Measurements from ENCODE around the gene PPP1R9A.
"Not testable (repeated sequence)": the region's sequence is repeated elsewhere in the genome, so short reads cannot be mapped to it uniquely, and the experiment has no call there.

PPP1R9A gene

GRCh38 chr7:94999069-94999351 is 91.6 kb downstream of the PPP1R9A start:
- Histone ChIP-seq H3K4me3 (no peak overlapping the region), H3K9ac (no peak overlapping the region), H3K4me1 (no peaks in the 10 kb centered on the region), H3K27me3 (no peaks in the 10 kb centered on the region), H4K20me1 (no peaks in the 10 kb centered on the region), H3K36me3 (no peaks in the 10 kb centered on the region), H3K9me3 (no peaks in the 10 kb centered on the region), H3K27ac (no peak overlapping the region), H3K4me2 (no peak overlapping the region)
- no peak for TF ChIP-seq Cebpa-rat (IDR thresholded peaks at IDR 0.05)

DNA sequence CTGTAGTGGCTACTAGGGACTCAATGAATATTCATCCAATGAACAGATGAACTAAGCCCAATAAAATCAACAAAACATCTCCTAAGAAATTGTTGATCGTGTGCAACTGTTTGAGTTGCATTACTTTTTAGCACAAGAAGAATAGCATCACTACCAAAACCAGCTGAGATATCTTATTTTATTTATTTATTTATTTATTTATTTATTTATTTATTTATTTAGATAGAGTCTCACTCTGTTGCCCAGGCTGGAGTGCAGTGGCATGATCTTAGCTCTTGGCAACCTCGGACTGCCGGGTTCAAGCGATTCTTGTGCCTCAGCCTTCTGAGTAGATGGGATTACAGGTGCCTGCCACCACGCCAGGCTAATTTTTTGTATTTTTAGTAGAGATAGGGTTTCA is 92.2 kb downstream of the PPP1R9A start:
- H3K36me3 ChIP-seq, H4K20me1 ChIP-seq, H3K4me2 ChIP-seq, H3K9ac ChIP-seq, H3K4me1 ChIP-seq, H3K27me3 ChIP-seq, H3K27ac ChIP-seq, H3K9me3 ChIP-seq, H3K4me3 ChIP-seq: not testable (repeated sequence)

DNA sequence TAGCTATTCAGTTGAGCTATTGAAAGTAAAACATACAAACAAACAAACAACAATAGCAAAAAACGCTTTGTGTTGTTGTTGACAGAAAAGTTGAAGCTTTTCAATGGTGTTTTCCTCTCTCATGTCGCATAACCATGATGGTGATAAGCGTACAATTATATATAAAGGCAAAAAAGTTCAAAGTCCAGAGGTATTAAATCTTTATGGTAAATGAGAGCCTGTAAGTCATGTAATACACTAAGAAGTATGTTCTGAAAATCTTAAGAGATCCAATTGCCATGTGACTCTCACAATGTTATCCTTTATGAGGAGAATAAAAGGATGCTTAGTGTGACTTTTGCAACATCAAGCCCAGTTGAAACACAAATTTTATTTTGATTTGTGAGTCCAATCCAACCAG is 93.9 kb downstream of the PPP1R9A start:
- Histone ChIP-seq H3K4me2 (no peak overlapping the region), H3K36me3 (no peaks in the 10 kb centered on the region), H3K27me3 (no peaks in the 10 kb centered on the region)

DNA sequence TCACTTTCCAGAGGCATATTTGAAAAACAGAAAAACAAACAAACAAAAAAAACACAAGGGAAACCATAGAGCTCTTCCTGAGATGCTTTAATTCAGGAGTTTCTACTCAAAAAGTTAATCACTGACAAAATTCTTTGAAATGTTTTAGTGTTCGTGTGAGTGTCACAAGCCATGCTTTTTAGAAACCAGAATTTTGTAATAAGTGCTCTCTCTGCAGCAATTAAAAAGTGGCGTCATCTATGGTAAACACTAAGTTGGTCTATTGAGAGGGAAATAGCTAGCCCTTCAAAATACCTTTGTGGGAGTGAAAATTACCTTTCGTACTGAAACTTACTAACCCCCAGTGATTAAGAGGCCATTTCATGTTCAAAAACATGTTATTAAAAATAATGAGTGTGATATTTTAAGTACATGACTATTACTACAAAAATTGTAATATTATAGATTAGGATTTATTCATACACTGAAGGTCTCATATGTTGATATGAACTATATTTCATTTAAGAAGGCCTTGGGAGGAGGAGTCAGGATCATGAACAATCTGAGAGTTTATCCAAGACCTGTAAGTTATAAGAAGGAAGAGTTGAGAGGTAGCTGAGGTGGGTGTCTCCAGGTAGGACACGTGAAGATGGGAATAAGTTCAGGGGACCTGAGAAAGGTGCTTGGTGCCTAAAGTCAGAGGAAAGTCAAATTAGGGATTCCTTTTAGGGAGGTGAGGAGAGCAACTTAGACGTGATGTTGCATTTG is 94.6 kb downstream of the PPP1R9A start:
- Histone ChIP-seq H3K9me3 (no peaks in the 10 kb centered on the region), H3K27ac (no peak overlapping the region), H3K4me3 (no peak overlapping the region), H3K9ac (no peak overlapping the region), H3K4me2 (no peak overlapping the region), H3K4me1 (no peaks in the 10 kb centered on the region), H3K27me3 (no peaks in the 10 kb centered on the region), H3K36me3 (no peaks in the 10 kb centered on the region), H4K20me1 (no peaks in the 10 kb centered on the region)
- TF ChIP-seq Cebpa-rat (IDR thresholded peaks at IDR 0.05): no peak

More for the DNA sequence above, 93.9 kb downstream of the PPP1R9A start:
- H3K4me1 ChIP-seq: no peaks in the 10 kb centered on the region
- no peak overlapping the region for H3K4me3 ChIP-seq
- no peaks in the 10 kb centered on the region for H3K9me3 ChIP-seq
- H3K27ac ChIP-seq: no peak overlapping the region
- H3K9ac ChIP-seq: no peak overlapping the region
- no peak for TF ChIP-seq Cebpa-rat (IDR thresholded peaks at IDR 0.05)
- H4K20me1 ChIP-seq: no peaks in the 10 kb centered on the region

- Histone ChIP-seq H3K9ac (no peak overlapping the region), H3K27me3 (no peaks in the 10 kb centered on the region), H3K4me2 (no peak overlapping the region), H3K4me3 (no peak overlapping the region), H3K9me3 (no peaks in the 10 kb centered on the region), H3K27ac (no peak overlapping the region), H4K20me1 (no peaks in the 10 kb centered on the region), H3K4me1 (no peaks in the 10 kb centered on the region), H3K36me3 (no peaks in the 10 kb centered on the region)
- no peak for TF ChIP-seq Cebpa-rat (IDR thresholded peaks at IDR 0.05)
Measured at GRCh38 chr7:95002775-95003174, 95.4 kb downstream of the PPP1R9A start.

DNA sequence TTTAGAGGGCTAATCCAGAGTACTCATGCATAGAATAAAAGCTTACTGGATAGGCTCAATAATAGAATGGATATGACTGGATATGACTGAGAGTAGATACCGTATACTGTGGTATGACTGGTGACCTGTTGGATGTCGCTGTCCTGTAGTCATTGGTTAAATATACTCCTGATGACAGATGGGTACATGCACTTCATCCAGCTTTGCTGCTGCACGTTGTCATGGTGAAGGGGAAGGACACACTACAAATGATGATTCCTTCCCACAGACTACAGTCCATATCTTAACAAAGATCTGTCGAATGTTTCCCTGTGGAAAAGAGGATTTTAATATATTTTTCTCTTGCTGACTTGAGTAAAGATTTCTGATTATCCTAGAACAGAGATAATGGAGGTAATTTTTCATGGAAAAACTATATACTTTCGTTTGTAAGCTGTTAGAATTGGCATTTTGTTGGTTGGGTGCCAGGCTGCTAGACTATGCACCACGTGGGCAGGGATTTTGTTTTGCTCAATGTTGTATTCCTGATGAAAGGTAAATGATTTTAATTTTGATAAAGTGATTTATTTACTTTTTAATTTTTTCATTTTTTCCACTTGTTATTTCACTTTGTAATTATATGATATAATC is 97.3 kb downstream of the PPP1R9A start:
- H3K27ac ChIP-seq: no peak overlapping the region
- TF ChIP-seq Cebpa-rat (IDR thresholded peaks at IDR 0.05): no peak
- H3K4me3 ChIP-seq: no peak overlapping the region
- no peaks in the 10 kb centered on the region for H3K9me3 ChIP-seq
- no peaks in the 10 kb centered on the region for H3K4me1 ChIP-seq
- H3K36me3 ChIP-seq: no peaks in the 10 kb centered on the region
- no peaks in the 10 kb centered on the region for H4K20me1 ChIP-seq
- H3K4me2 ChIP-seq: no peak overlapping the region
- H3K27me3 ChIP-seq: no peaks in the 10 kb centered on the region
- no peak overlapping the region for H3K9ac ChIP-seq

GRCh38 chr7:95006010-95006409 is 98.6 kb downstream of the PPP1R9A start:
- H3K9me3 ChIP-seq: no peaks in the 10 kb centered on the region
- H3K4me2 ChIP-seq: no peak overlapping the region
- no peaks in the 10 kb centered on the region for H3K4me1 ChIP-seq
- no peaks in the 10 kb centered on the region for H3K27me3 ChIP-seq
- no peak overlapping the region for H3K9ac ChIP-seq
- H3K36me3 ChIP-seq: no peaks in the 10 kb centered on the region
- H4K20me1 ChIP-seq: no peaks in the 10 kb centered on the region
- H3K4me3 ChIP-seq: no peak overlapping the region
- no peak overlapping the region for H3K27ac ChIP-seq
- TF ChIP-seq Cebpa-rat (IDR thresholded peaks at IDR 0.05): no peak

DNA sequence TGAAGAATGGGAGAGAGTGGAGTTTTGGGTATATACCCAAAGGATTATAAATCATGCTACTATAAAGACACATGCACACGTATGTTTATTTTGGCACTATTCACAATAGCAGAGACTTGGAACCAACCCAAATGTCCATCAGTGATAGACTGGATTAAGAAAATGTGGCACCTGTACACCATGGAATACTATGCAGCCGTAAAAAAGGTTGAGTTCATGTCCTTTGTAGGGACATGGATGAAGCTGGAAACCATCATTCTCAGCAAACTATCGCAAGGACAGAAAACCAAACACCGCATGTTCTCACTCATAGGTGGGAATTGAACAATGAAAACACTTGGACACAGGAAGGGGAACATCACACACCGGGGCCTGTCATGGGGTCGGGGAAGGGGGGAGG is 101.4 kb downstream of the PPP1R9A start:
- not testable (repeated sequence) for H3K4me1 ChIP-seq, H3K36me3 ChIP-seq, H3K9ac ChIP-seq, H3K27ac ChIP-seq, H3K4me3 ChIP-seq, H3K4me2 ChIP-seq, H4K20me1 ChIP-seq, H3K9me3 ChIP-seq, H3K27me3 ChIP-seq

DNA sequence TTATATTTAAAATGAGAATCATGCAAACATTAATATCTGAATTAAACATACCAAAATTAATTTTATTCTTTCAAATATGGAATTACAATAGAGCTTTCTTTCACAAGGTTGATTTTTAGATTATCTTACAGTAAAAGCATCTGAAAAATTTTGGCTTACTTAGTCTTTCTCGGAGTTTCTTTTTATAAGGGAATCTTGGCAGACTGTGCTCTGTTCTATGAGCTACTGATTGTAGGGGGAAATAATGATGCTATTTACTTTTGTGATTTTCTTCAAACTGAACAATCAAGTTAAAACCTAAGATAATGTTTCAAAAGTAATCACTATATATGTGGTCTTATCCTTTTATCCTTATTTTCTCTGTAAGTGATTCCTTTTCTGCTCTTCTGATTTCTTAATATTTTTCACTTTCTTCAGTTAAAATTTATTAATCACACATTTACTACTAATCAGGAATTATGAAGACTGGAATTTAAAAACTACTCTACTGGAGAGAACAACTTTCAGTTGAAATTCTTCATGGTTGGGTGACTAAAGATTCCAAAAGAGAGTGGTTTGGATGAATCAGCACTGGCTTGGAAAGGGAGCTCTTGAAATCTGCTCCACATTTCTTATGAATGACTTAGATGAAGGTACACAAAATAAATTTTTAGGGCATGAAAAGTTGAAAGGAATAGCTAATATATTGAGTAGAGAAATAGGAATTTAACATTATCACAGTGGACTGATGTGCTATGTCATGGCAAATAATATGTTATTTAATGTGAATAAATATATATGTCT is 103.9 kb downstream of the PPP1R9A start:
- Histone ChIP-seq H3K36me3 (no peaks in the 10 kb centered on the region), H3K4me2 (no peak overlapping the region), H4K20me1 (no peaks in the 10 kb centered on the region), H3K9ac (no peak overlapping the region), H3K27me3 (no peaks in the 10 kb centered on the region), H3K27ac (no peak overlapping the region), H3K4me1 (no peaks in the 10 kb centered on the region), H3K4me3 (no peak overlapping the region), H3K9me3 (no peaks in the 10 kb centered on the region)
- TF ChIP-seq Cebpa-rat (IDR thresholded peaks at IDR 0.05): no peak

DNA sequence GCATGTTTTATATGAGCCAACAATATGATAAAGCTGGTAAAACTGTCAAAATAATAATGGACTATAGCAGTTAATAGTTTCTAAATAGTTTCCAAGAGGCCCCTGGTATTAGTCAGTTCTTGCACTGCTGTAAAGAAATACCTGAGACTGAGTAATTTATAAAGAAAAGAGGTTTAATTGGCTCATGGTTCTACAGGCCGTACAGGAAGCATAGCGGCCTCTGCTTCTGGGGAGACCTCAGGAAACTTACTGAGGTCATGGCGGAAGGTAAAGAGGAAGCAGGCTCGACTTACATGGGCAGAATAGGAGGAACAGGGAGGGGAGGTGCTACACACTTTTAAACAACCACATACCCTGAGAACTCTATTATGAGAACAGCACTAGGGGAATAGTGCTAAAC is 104.6 kb downstream of the PPP1R9A start:
- no peak overlapping the region for H3K4me2 ChIP-seq
- no peak overlapping the region for H3K9ac ChIP-seq
- H3K27me3 ChIP-seq: no peaks in the 10 kb centered on the region
- no peaks in the 10 kb centered on the region for H3K4me1 ChIP-seq
- H3K36me3 ChIP-seq: no peaks in the 10 kb centered on the region
- TF ChIP-seq Cebpa-rat (IDR thresholded peaks at IDR 0.05): no peak
- no peaks in the 10 kb centered on the region for H3K9me3 ChIP-seq
- no peaks in the 10 kb centered on the region for H4K20me1 ChIP-seq
- no peak overlapping the region for H3K4me3 ChIP-seq
- H3K27ac ChIP-seq: no peak overlapping the region

Measured in BLaER1 (cell line).